ENCODE data around the gene ART4. TPM values are rescaled to one million over a fixed set of nuclear protein-coding genes. Genes with fewer than 3 reads are reported as not detected.

ART4 gene
- total and polyA plus RNA-seq, 11 donors: 0.44 to 5.9 (median 2.2) TPM

- 67 to 75% (median 73%) methylated on average over 6 of the region's 6 CpGs for WGBS, 4 donors
- Histone ChIP-seq H3K36me3 (peaks cover 0 to 24% (median 8%) of the 10 kb centered on the region in 9 donors), H3K27ac (peak overlapping the region; percentile 50 to 89 (median 79)), H3K4me1 (peaks cover 0 to 43% (median 8%) of the 10 kb centered on the region in 12 donors), H3K9me3 (no peaks in the 10 kb centered on the region), H3K4me3 (peak overlapping the region in 7 of 12 donors; percentile 40 to 68 (median 57)), H3K27me3 (no peaks in the 10 kb centered on the region)
- DNase-seq: no peak
- intact Hi-C loops (cut with DNase I): loop anchor here in 4 of 10 donors (2.0 to 5.0 kb wide), 3 partner anchors 39 to 76 kb away; partner anchors contain the start of gene ARHGDIB (in 2 of the 4)
- TF ChIP-seq, protein P1, sequence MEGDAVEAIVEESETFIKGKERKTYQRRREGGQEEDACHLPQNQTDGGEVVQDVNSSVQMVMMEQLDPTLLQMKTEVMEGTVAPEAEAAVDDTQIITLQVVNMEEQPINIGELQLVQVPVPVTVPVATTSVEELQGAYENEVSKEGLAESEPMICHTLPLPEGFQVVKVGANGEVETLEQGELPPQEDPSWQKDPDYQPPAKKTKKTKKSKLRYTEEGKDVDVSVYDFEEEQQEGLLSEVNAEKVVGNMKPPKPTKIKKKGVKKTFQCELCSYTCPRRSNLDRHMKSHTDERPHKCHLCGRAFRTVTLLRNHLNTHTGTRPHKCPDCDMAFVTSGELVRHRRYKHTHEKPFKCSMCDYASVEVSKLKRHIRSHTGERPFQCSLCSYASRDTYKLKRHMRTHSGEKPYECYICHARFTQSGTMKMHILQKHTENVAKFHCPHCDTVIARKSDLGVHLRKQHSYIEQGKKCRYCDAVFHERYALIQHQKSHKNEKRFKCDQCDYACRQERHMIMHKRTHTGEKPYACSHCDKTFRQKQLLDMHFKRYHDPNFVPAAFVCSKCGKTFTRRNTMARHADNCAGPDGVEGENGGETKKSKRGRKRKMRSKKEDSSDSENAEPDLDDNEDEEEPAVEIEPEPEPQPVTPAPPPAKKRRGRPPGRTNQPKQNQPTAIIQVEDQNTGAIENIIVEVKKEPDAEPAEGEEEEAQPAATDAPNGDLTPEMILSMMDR (IDR thresholded peaks at IDR 0.05): no peak
- no peak for ATAC-seq
These were observed 42.9 kb upstream of the ART4 start for GRCh38 chr12:14886271-14886670.

DNA sequence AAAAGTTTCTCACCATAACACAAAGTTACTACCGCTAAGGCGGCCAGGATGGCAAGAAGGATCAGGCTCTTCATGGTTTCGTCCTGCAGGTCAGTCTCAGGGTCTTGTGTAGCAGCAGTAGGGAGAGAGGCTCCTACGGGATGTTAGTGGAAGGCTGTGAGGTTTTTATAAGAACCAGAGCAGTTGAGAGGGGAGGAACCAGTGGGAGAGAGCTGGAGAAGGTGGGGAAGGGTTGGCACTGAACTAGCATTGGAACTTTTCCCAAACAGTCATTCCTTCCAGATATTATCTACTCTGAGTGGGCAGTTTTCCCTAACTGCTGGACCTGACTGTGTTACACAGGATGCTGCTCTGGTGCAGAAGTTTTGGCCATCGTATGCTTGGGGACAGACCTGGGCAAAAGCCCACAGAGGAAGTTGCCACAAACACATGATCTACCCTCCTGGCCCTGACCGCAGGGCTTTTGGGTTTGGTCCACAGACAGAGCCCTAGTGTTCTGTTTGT lies 42.4 kb upstream of the ART4 start, which contains the start of gene MGP:
MGP (minus strand) TSS at position 137 of the 504 bp plus-strand sequence; CDS start at position 74, 63 bp downstream.
- H3K4me1 ChIP-seq: peaks cover 0 to 43% (median 8%) of the 10 kb centered on the region in 12 donors
- WGBS, 4 donors: 18 to 38% (median 26%) methylated on average over 6 of the region's 6 CpGs
- H3K9me3 ChIP-seq: no peaks in the 10 kb centered on the region
- no peaks in the 10 kb centered on the region for H3K27me3 ChIP-seq
- H3K4me3 ChIP-seq: peak within 1 kb of the TSS; percentile 1 to 68 (median 48)
- ATAC-seq: peak; percentile 79 to 93 (median 88)
- H3K36me3 ChIP-seq: peaks cover 0 to 29% (median 10%) of the 10 kb centered on the region in 9 donors
- peak in 1 of 2 donors; percentile 52 for TF ChIP-seq POLR2A (IDR thresholded peaks at IDR 0.05)
- TF ChIP-seq, protein P1 (IDR thresholded peaks at IDR 0.05): no peak
- DNase-seq: peak in 4 of 5 donors; percentile 46 to 69 (median 58)
- intact Hi-C loops (cut with DNase I): loop anchor here in 4 of 10 donors (2.0 to 5.0 kb wide), 3 partner anchors 38 to 77 kb away; partner anchors contain the start of gene ARHGDIB (in 2 of the 4)
- H3K27ac ChIP-seq: peak within 1 kb of the TSS; percentile 50 to 89 (median 79)

- intact Hi-C loops (cut with DNase I): no loop called here
- H3K4me1 ChIP-seq: peaks cover 0 to 43% (median 8%) of the 10 kb centered on the region in 12 donors
- TF ChIP-seq POLR2A (IDR thresholded peaks at IDR 0.05): peak in 1 of 2 donors; percentile 21
- TF ChIP-seq, protein P1 (IDR thresholded peaks at IDR 0.05): no peak
- DNase-seq: peak; percentile 80 to 89 (median 84)
- H3K27me3 ChIP-seq: no peaks in the 10 kb centered on the region
- ATAC-seq: peak; percentile 45 to 78 (median 72)
- H3K9me3 ChIP-seq: no peaks in the 10 kb centered on the region
- 0 to 2% (median 0%) methylated on average over 5 of the region's 5 CpGs for WGBS, 4 donors
- H3K27ac ChIP-seq: peak overlapping the region; percentile 50 to 89 (median 79)
- H3K4me3 ChIP-seq: peak overlapping the region; percentile 1 to 68 (median 48)
- H3K36me3 ChIP-seq: peaks cover 0 to 34% (median 10%) of the 10 kb centered on the region in 9 donors
These were observed 41.1 kb upstream of the ART4 start for GRCh38 chr12:14884458-14884878.

GRCh38 chr12:14883686-14884085 lies 40.4 kb upstream of the ART4 start:
- Histone ChIP-seq H3K36me3 (peaks cover 0 to 37% (median 10%) of the 10 kb centered on the region in 9 donors), H3K27me3 (no peaks in the 10 kb centered on the region), H3K4me1 (peaks cover 0 to 40% (median 8%) of the 10 kb centered on the region in 12 donors), H3K4me3 (peak overlapping the region in 11 of 12 donors; percentile 10 to 68 (median 52)), H3K27ac (peak overlapping the region; percentile 50 to 89 (median 79)), H3K9me3 (no peaks in the 10 kb centered on the region)
- DNase-seq: no peak
- ATAC-seq: no peak
- no peak for TF ChIP-seq POLR2A (IDR thresholded peaks at IDR 0.05)
- TF ChIP-seq, protein P1 (IDR thresholded peaks at IDR 0.05): no peak
- 67 to 82% (median 74%) methylated on average over 10 of the region's 10 CpGs for WGBS, 4 donors
- intact Hi-C loops (cut with DNase I): no loop called here

Measured in heart left ventricle (tissue), 16 donors.